ENCODE results near the gene SLX9.
A peak's percentile ranks its signal among the peaks of the same experiment; 100 is the strongest.

SLX9 gene

DNA sequence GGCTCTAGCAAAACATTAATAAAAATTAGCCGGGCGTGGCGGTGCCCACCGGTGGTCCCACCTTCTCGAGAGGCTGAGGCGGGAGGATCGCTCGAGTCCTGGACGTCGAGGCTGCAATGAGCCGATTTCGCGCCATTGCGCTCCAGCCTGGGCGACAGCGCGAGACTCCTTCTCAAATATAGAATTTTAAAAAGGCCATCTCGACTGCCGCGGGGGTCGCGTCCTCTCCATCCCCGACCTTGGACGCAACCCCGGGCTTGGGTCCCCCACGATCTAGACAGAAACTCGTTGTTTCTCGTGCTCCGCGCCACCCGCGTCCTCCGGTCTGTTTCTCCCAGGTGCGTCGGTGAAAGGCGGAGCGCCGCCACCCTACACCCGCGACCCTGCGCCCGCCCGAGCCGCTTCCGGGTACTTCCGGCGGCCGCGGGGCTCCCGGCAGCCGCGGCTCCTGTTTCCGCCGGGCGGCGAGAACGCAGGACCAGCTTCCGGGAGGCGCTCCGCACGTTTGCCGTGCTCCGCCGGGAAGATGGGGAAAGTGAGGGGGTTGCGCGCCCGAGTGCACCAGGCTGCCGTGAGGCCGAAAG lies at the start of gene SLX9:
Gene SLX9 (plus strand): TSS at position 498 of the 584 bp plus-strand sequence. CDS start 29 bp downstream, at position 527.
- DNase-seq: peak; percentile 86

- DNase-seq: no peak
Measured at GRCh38 chr21:44890338-44890931, 49.4 kb upstream of the SLX9 start.

DNA sequence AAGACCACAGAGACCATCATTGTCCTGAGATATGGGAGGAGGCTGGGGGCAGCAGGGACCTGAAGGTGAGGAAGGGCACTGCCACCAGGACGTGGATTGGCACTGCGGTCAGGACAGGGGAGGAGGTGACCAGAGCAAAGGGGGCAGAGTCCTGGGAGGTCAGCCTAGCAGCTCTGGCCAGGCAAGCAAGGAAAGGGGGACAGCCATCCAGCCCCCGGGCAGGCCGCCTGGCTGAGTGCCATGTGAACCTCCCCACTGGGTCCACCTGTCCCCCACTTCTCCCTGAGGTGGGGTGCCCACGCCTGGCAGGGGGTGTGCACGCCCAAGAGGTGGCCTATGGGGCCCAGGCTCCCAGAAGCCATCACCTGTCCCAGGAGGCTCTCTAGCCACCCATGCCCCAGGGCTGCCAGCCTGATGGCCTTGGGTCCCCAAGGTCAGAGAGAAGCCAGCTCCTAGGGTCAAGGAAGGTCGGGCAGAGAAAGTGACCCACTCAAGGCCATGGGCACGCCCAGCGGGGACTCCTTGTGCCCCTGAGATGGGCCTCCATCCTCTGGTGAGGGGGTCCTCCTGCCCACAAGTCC lies 48.8 kb upstream of the SLX9 start:
- no peak for DNase-seq

DNA sequence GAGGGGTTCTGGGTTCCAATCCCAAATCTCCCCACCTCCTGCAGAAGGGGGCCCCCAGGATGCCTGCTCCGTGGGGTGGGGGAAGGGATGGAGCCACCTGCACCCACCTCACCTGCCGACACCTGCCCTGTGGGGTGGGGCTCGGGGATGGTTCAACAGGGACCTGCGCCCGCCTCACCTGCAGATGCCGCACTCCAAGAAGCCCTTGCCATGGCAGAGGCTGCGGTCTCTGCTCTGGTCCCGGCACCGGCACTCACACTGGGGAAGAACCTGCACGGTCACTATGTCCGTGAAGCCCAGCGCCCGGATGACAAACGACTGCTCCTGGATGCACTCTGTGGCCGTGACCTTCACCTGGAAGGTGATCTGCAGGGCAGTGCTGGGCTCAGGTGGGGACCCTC lies 48.2 kb upstream of the SLX9 start:
- no peak for DNase-seq

DNA sequence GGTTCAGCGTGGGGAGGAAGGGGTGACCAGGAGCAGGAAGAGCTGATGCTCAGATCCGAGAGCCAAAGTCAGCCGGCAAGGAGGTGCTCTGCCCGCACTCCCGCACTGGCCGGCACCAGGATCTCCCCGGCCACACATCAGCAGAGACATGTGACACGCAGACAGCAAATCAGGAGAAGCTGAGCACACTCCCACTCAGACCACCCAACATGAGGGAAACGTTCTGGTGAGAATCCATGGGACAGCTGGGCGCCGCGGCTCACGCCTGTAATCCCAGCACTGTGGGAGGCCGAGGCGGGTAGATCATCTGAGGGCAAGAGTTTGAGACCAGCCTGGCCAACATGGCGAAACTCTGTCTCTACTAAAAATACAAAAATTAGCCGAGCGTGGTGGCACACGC lies 47.7 kb upstream of the SLX9 start:
- no peak for DNase-seq

GRCh38 chr21:44892536-44893277 lies 47.1 kb upstream of the SLX9 start:
- DNase-seq: peak; percentile 83

DNA sequence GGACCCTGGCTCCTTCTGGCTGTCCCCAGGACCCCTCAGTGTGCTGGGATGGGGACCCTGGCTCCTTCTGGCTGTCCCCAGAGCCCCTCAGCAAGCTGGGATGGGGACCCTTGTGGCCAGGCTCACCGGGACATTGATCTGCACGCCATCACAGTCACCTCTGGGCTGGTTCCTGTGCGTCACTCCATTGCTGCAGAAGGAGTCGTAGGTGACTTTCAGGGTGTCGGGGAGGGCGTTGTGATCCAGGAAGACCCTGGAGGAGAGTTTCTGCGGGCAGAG lies 46.6 kb upstream of the SLX9 start:
- DNase-seq: no peak

GRCh38 chr21:44893948-44894656 lies 45.7 kb upstream of the SLX9 start:
- DNase-seq: no peak

DNA sequence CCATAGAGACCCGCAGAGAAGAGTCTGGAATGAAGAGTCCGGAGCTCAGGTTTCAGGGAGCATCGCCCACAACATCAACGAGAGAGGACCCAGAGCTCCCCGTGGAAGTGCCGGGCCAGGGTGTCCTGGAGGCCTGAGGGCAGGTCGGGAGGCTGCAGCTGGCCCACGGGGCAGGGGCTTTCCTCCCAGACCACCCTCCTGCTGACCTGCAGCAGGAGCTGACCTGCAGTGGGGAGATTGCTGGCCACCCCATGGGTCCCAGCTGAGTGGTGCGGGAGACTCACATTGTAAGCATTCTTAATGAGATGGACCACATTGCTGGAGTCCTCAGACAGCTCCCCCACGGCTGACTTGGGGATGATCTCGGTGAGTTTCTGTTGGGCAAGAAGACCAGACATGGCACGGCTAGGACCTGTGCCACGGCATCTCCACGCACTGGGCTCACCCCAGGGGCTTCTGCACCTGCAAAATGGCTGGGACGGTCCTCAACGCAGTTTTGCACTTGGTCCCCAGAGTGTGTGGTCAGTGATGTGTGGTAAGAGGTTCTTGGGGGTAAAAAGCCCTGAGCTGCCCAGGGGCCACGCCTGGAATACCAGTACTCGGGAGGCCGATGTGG lies 45.0 kb upstream of the SLX9 start:
- no peak for DNase-seq

DNA sequence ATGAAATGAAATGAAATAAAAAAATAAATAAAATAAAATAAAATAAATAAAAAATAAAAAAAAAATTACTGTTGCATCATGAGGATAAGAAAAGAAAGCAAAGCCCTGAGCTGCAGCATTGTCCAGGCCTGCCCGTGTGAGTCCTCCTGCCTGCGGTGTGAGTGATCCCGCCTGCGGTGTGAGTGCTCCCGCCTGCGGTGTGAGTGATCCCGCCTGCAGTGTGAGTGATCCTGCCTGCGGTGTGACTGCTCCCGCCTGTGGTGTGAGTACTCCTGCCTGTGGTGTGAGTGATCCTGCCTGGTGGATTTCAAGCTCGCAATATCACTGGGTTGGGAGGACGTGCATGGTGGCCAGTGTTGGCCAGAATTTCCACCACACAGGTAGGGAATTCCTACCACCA lies 44.0 kb upstream of the SLX9 start:
- no peak for DNase-seq

DNA sequence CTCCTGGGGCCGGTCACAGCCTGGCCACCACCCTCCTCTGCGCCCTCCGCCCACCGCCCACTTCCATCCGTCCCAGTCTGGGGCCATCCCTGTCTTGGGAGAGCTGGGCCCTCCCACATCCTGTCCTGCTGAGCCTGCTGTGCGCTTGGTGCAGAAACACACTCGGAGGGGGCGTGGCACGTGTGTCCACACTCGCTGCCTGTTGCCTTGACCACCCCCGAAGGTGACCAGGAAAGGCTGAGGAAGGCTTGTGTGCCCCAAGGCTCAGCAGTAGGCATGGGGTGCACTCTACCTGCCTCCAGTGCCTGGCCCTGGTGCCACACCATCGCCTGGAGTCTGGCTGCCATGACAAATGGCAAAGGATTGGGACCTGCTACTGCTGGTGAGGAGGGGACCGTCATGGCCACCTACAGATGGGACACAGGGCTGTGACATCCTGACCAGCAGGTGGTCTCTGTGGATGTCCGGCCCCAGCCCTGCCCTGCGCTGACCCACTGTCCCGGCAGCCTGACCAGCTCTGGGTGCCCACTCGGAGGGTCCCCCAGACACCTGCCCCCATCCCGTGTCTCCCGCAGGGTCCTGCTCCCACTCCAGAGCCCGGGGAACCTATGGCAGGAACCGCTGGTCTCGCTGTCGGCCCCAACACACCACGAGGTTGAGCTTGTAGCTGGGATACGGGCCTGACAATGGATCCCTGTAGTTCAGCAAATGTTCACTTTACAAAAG lies 43.1 kb upstream of the SLX9 start:
- no peak for DNase-seq

- DNase-seq: no peak
Measured at GRCh38 chr21:44897326-44898010, 42.4 kb upstream of the SLX9 start.

DNA sequence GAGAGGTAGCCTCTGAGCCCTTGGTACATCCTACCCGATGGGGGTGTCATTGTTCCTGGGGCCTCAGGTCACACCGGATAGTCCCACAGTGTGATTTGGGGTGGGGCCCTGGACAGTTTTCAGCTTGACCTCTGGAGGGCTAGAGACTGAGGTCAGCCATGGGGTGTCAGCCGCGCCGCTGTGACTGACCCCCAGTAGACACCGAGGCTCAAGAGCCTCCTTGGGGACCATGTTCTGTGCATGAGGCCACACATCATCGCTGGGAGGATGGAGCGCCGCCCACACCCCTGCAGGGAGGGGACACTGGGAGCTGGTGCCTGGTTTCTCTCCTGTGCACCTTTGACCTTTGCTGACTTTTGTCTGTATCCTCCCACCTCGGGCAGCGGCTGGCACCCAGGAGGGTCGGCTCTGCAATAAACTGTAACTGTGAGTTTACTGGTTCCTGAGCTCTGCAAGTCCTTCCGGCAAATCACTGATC lies 41.8 kb upstream of the SLX9 start:
- no peak for DNase-seq

DNA sequence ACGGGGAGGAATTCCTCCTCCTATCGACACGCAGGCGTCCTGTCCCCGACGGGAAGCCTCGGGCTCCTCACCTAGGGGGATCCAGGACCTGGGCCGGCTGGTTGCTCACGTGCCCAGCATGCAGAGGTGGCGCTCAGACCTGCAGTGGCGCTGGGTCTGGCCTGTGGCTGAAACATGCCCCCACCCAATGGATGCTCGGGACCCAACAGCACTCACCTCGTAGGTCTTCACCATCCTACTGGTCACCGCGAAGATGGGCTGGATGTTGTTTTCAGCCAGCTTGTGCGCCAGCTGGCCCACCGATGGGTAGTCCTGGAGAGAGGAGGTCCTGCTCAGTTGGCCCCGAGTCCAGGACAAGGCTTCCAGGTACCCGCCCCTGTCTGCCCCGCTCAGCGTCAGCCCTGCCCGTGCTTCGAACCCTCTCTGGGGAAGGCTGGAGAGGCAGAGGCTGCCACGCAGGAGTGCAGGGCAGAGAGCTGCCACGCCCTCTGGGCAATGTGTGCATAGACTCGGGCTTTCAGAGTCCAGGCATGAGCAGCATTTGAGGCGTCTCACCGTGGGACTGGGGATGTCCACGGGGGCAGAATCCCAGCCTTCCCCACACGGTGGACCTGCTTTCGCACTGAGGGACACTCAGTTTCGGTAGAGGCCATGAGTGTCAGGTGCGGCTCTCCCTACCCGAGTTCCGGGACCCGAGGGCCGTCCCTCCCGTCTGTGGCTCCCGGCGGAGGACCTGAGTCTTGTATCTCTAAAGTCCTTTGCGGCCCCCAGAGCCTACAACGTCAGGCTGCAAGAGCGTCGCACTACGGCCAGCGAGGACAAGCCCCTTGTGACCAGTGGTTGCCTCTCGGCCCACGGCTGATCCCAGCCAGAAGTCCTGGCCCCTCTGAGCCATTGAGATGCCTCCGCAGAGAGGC lies 40.7 kb upstream of the SLX9 start:
- DNase-seq: no peak

DNA sequence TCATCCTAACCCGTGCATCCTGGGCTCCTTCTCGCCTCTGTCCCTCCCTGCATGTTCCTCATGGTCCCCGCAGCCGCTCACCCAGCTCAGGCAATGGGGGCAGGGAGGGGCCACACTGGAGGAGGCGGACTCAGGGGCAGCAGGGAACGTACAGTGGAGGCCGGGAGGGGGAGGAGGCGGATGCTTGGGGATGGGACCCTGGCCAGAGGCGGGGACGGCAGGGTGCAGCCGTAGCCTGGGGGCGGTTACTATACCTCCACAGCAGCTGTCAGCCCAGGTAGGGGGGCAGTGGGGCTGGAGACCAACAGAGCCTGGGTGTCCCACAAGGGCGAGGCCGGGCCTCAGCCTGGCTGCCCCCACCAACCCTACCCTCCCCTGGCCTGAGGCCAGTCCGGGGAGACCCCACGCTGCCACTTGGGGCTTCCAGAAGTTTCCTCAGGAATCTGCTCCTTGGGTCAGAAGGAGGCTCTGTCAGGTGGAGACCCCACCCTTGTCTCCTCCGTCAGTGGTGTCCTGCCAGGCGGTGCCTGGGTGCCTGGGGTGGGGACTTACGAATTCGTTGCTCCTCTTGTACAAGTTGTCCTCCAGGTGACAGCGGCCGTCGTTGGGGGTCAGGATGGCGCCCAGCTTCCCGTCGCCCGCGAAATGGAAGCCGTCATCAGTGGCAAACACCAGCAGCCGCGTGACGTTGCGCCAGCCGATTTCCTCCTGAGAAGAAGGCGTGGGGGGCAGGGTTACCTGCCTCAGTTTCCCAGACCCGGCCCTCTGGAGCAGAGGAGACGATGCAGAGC lies 39.9 kb upstream of the SLX9 start:
- DNase-seq: no peak

- no peak for DNase-seq
Measured at GRCh38 chr21:44900559-44901251, 39.1 kb upstream of the SLX9 start.

DNA sequence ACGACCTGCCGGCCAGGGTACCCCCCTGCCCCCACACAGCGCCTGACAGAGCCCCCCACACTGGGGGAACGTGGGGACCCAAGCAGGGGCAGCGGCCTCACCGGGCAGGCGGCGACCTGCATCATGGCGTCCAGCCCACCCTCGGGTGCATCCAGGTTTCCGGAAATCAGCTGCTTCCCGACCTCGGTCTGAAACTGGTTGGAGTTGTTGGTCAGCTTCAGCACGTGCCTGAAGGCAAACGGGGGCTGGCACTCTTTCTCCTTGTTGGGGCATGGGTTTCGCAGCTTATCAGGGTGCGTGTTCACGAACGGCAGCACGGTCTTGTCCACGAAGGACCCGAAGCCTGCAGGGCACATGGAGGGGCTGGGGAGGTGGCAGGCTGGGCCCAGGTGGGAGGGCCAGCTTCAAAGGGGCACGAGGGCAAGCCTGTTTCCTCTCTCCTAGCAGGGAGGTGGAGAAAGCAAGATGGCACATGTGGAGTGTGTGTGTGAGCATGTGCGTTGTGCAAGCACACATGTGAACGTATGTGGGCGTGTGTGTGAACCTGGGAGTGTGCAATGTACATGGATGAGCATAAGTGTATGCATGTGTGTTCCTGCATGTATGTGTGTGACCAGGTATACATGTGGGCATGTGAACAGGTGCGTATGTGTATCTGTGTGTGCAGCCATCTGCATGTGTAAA lies 38.3 kb upstream of the SLX9 start:
- no peak for DNase-seq

DNA sequence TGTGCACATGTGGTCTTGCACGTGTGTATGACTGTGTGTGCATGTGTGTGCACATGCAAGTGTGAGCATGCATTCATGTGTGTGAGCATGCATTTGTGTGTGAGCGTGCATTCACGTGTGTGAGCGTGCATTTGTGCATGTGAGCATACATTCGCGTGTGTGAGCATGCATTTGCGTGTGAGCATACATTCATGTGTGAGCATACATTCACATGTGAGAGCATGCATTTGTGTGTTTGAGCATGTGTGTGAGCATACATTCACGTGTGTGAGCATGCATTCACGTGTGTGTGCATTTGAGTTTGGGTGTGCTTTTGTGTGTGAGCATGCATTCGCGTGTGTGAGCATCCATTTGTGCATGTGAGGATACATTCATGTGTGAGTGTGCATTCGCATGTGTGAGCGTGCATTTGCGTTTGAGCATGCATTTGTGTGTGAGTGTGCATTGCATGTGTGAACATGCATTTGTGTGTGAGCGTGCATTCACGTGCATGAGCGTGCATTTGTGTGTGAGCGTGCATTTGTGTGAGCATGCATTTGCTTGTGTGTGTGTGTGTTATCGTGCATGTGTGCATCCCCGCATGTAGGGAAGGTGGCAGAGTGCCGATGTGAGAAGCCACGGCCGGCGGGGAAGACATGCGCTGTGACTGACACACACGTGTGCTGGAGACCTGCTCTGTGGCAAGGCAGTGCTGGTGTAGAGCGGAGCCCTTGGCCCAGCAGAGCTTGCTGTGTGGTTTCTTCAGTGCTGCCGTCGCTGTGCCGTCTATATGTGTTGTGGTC lies 37.4 kb upstream of the SLX9 start:
- no peak for DNase-seq

All from stimulated activated CD4-positive, alpha-beta T cell treated with anti-CD3 and anti-CD28 coated beads, Interleukin-4, amount 100 ng/mL, for 1 hour (primary cell).